NCI-H1105 (cell line): ENCODE measurements around the gene CYSLTR1.
"Not testable (repeated sequence)": the region's sequence is repeated elsewhere in the genome, so short reads cannot be mapped to it uniquely, and the experiment has no call there.

Experiments used
- DNase-seq: peaks from one replicate; lab custom pipeline; 2025; lab: John Stamatoyannopoulos, UW

CYSLTR1 gene

GRCh38 chrX:78327370-78328086 is at the start of gene CYSLTR1:
Gene CYSLTR1 (minus strand): TSS chrX:78327611. CDS start chrX:78273746, 53,865 bp downstream.
- DNase-seq: no peak

- DNase-seq: no peak
Observed at GRCh38 chrX:78377186-78377585, 49.8 kb upstream of the CYSLTR1 start.

GRCh38 chrX:78375894-78376293 is 48.5 kb upstream of the CYSLTR1 start:
- no peak for DNase-seq

GRCh38 chrX:78366576-78366975 is 39.2 kb upstream of the CYSLTR1 start:
- no peak for DNase-seq

GRCh38 chrX:78357342-78358055 is 30.1 kb upstream of the CYSLTR1 start:
- no peak for DNase-seq

- DNase-seq: no peak
Observed at GRCh38 chrX:78333521-78333920, 6.1 kb upstream of the CYSLTR1 start.

GRCh38 chrX:78331708-78332107 is 4.3 kb upstream of the CYSLTR1 start:
- DNase-seq: no peak

- no peak for DNase-seq
Observed at GRCh38 chrX:78330540-78330939, 3.1 kb upstream of the CYSLTR1 start.

- DNase-seq: no peak
Observed at GRCh38 chrX:78330068-78330467, 2.7 kb upstream of the CYSLTR1 start.

GRCh38 chrX:78329486-78329885 is 2.1 kb upstream of the CYSLTR1 start:
- DNase-seq: no peak

GRCh38 chrX:78326401-78326800 is 1.0 kb downstream of the CYSLTR1 start:
- no peak for DNase-seq

- no peak for DNase-seq
Observed at GRCh38 chrX:78322863-78323262, 4.5 kb downstream of the CYSLTR1 start.

GRCh38 chrX:78321809-78322208 is 5.6 kb downstream of the CYSLTR1 start:
- DNase-seq: no peak

- DNase-seq: no peak
Observed at GRCh38 chrX:78316265-78316664, 11.1 kb downstream of the CYSLTR1 start.

- DNase-seq: no peak
Observed at GRCh38 chrX:78315745-78316144, 11.7 kb downstream of the CYSLTR1 start.

- no peak for DNase-seq
Observed at GRCh38 chrX:78314561-78314960, 12.8 kb downstream of the CYSLTR1 start.

GRCh38 chrX:78313526-78313925 is 13.9 kb downstream of the CYSLTR1 start:
- no peak for DNase-seq

- no peak for DNase-seq
Observed at GRCh38 chrX:78307665-78308064, 19.7 kb downstream of the CYSLTR1 start.

GRCh38 chrX:78303086-78303485 is 24.3 kb downstream of the CYSLTR1 start:
- no peak for DNase-seq

GRCh38 chrX:78300933-78301332 is 26.5 kb downstream of the CYSLTR1 start:
- DNase-seq: not testable (repeated sequence)

- no peak for DNase-seq
Observed at GRCh38 chrX:78283511-78283910, 43.9 kb downstream of the CYSLTR1 start.

- DNase-seq: no peak
Observed at GRCh38 chrX:78237127-78237526, 90.3 kb downstream of the CYSLTR1 start.

GRCh38 chrX:78226047-78226446 is 101.4 kb downstream of the CYSLTR1 start:
- DNase-seq: not testable (repeated sequence)
